A673 (cell line): Measurements from ENCODE around the gene MED15. TPM values are rescaled to one million over a fixed set of nuclear protein-coding genes. Genes with fewer than 3 reads are reported as not detected.
A peak's percentile ranks its signal among the peaks of the same experiment; 100 is the strongest.

ENCODE experiments used
- BruUV-seq: library from RNA; stranded (reverse); fragments of 400-500 nt; replicated peaks from 2 replicates; lab custom pipeline; 2021; lab: Mats Ljungman, UMichigan
- CTCF ChIA-PET: fragments of 300-600 bp; sonication (Branson Sonifier 250); formaldehyde crosslinking; loops from one replicate; lab custom pipeline; 2022; ENCODE audit warnings: antibody characterized with exemption; lab: Charles Lee
- POLR2A ChIA-PET: fragments of 300-600 bp; sonication (Branson Sonifier 250); formaldehyde crosslinking; loops from one replicate; lab custom pipeline; 2022; ENCODE audit warnings: antibody characterized with exemption; ENCODE audit not compliant: low non-redundant PET; lab: Charles Lee
- DNase-seq: peaks from one replicate; pipeline ENCODE4 v3.0.0-alpha.2; 2015; ENCODE audit warnings: low spot score
- H3K27ac ChIP-seq: fragments of 200-600 bp; sonication (generic); 2 replicates; pipeline ENCODE4 v1.5.1; 2016; ENCODE audit warnings: mixed run types, low read depth, mild to moderate bottlenecking, mixed read lengths, antibody characterized with exemption, low read length; ENCODE audit not compliant: poor library complexity, severe bottlenecking
- H3K27me3 ChIP-seq: fragments of 200-600 bp; sonication (generic); replicated peaks from 2 replicates; pipeline ENCODE4 v1.6.1; 2017; ENCODE audit warnings: mixed run types, low read depth, mild to moderate bottlenecking, mixed read lengths, antibody characterized with exemption, low read length; ENCODE audit not compliant: insufficient read depth, poor library complexity
- H3K36me3 ChIP-seq: fragments of 200-600 bp; sonication (generic); 2 replicates; pipeline ENCODE4 v1.6.1; 2016; ENCODE audit warnings: mixed run types, mild to moderate bottlenecking, mixed read lengths, antibody characterized with exemption, low read length; ENCODE audit not compliant: insufficient read depth, poor library complexity, severe bottlenecking
- H3K4me1 ChIP-seq: fragments of 200-600 bp; sonication (generic); 2 replicates; pipeline ENCODE4 v1.6.1; 2017; ENCODE audit warnings: mixed run types, mild to moderate bottlenecking, mixed read lengths, antibody characterized with exemption, low read length; ENCODE audit not compliant: insufficient read depth, poor library complexity, severe bottlenecking
- H3K4me3 ChIP-seq: fragments of 200-600 bp; sonication (generic); 2 replicates; pipeline ENCODE4 v1.5.1; 2016; ENCODE audit warnings: low read depth, mixed run types, mild to moderate bottlenecking, mixed read lengths, low read length; ENCODE audit not compliant: poor library complexity, severe bottlenecking
- H3K9me3 ChIP-seq: fragments of 200-600 bp; sonication (generic); 2 replicates; pipeline ENCODE4 v1.6.1; 2016; ENCODE audit warnings: mixed run types, low read depth, mild to moderate bottlenecking, mixed read lengths, antibody characterized with exemption, low read length; ENCODE audit not compliant: poor library complexity, severe bottlenecking
- EZH2 ChIP-seq: fragments of 200-600 bp; sonication (generic); IDR thresholded peaks from 2 replicates; pipeline ENCODE4 v1.6.1; 2017; ENCODE audit warnings: borderline replicate concordance, low read depth, mild to moderate bottlenecking, mixed read lengths, antibody characterized with exemption, low read length; ENCODE audit not compliant: poor library complexity, severe bottlenecking
- intact Hi-C: fragments of 100-400 bp; cut with micrococcal nuclease; formaldehyde crosslinking; loops from one replicate; pipeline ENCODE4 v1.10.0; 2022; ENCODE audit not compliant: unreplicated experiment
- total RNA-seq: library from RNA; stranded (reverse); gene quantifications from 2 replicates; pipeline ENCODE4 v1.2.3, GENCODE V29; 2021
- TF ChIP-seq, protein P1 (sequence below): fragments of 300-800, 200-600 bp; sonication (generic); conservative IDR thresholded peaks from 2 replicates; pipeline ENCODE4 v1.5.1; 2017; ENCODE audit warnings: low read depth, mild to moderate bottlenecking, antibody characterized with exemption, low read length, moderate library complexity, mixed read lengths

Gene MED15
- total RNA-seq, 1 experiment from 2014 or later: 96.2 TPM

DNA sequence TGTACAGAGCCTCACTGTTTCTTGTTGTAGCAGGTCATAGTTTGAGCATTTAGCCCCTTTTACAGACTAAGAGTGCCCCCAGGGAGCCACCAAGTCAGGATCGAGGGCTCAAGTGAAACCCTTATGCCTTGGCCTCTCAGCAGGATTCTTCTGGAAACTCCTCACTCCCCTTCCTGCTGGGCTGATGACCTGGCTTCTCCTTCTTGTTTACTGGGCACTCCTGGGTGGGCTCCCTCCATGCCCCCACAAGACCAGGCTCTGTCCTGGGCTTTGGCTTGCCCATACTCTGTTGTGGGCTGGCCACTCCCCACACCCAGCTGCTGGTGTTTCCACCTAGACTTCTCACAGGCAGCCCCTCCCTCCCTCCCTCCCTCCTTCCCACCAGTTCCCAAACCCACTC lies 69.6 kb downstream of the MED15 start:
- TF ChIP-seq, protein P1, sequence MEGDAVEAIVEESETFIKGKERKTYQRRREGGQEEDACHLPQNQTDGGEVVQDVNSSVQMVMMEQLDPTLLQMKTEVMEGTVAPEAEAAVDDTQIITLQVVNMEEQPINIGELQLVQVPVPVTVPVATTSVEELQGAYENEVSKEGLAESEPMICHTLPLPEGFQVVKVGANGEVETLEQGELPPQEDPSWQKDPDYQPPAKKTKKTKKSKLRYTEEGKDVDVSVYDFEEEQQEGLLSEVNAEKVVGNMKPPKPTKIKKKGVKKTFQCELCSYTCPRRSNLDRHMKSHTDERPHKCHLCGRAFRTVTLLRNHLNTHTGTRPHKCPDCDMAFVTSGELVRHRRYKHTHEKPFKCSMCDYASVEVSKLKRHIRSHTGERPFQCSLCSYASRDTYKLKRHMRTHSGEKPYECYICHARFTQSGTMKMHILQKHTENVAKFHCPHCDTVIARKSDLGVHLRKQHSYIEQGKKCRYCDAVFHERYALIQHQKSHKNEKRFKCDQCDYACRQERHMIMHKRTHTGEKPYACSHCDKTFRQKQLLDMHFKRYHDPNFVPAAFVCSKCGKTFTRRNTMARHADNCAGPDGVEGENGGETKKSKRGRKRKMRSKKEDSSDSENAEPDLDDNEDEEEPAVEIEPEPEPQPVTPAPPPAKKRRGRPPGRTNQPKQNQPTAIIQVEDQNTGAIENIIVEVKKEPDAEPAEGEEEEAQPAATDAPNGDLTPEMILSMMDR: no peak
- TF ChIP-seq EZH2: no peak
- intact Hi-C loops: no loop called here
- Histone ChIP-seq H3K4me1 (no peaks in the 10 kb centered on the region), H3K4me3 (no peak overlapping the region), H3K27me3 (no peaks in the 10 kb centered on the region), H3K36me3 (peaks cover 51% of the 10 kb centered on the region), H3K27ac (peak overlapping the region; percentile 32), H3K9me3 (no peaks in the 10 kb centered on the region)
- CTCF ChIA-PET: interaction anchor here (0.6 kb wide), 1 partner anchor 13 kb away, joined by 3 read pairs; no protein-coding TSS in a partner anchor
- POLR2A ChIA-PET: no interaction called here
- BruUV-seq: no TSS peak
- DNase-seq: no peak

DNA sequence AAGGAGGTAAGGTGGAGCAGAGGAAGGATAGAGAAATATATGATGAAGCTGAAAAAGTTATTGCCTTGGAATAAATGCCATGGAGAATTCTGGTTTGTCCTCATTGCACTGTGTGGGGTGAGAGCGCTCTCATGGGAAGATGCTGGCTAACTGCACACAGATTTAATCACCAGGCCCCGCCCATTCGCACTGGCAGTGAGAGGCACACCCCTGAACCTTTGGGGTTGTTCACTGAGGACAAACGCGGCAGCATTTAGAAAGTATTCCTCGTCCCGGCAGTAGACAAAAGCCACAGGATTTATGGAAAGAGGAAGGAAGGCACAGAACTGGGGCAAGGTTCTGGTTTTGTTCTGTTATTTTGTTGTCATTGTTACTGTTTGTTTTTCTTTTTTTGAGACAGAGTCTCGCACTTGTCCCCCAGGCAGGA lies 70.2 kb downstream of the MED15 start:
- peaks cover 46% of the 10 kb centered on the region for H3K36me3 ChIP-seq
- no peaks in the 10 kb centered on the region for H3K9me3 ChIP-seq
- no peaks in the 10 kb centered on the region for H3K27me3 ChIP-seq
- no TSS peak for BruUV-seq
- ChIA-PET CTCF (no interaction called here), POLR2A (no interaction called here)
- no peak for DNase-seq
- no peak overlapping the region for H3K4me3 ChIP-seq
- TF ChIP-seq, protein P1: no peak
- no peak for TF ChIP-seq EZH2
- no peak overlapping the region for H3K27ac ChIP-seq
- intact Hi-C loops: no loop called here
- no peaks in the 10 kb centered on the region for H3K4me1 ChIP-seq

DNA sequence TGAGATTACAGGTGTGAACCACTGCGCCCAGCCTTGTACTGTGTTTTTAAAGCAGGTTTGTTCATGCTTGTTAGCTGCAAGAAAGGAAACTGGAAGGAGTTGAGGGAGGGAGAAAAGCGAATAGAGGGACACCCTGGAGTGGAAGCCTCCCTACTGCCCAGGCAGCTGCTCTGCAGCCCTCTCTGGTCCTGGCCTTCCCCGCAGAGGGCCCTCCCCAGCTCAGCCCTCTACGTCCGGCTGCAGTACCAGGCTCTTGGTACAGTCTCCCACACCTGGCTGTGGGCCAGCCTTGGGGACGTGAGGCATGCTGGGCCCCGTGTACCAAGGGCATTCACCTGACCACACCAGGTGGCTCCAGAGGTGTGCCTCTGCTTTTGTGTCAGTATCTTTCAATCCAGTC lies 70.8 kb downstream of the MED15 start:
- no TSS peak for BruUV-seq
- Histone ChIP-seq H3K27ac (no peak overlapping the region), H3K4me1 (no peaks in the 10 kb centered on the region), H3K4me3 (no peak overlapping the region), H3K36me3 (peaks cover 49% of the 10 kb centered on the region), H3K9me3 (no peaks in the 10 kb centered on the region), H3K27me3 (no peaks in the 10 kb centered on the region)
- intact Hi-C loops: no loop called here
- ChIA-PET CTCF (no interaction called here), POLR2A (no interaction called here)
- no peak for DNase-seq
- TF ChIP-seq EZH2: no peak
- TF ChIP-seq, protein P1: no peak
